H1 (cell line): Measurements from ENCODE around the gene DNAJC21. TPM values are rescaled to one million over a fixed set of nuclear protein-coding genes. Genes with fewer than 3 reads are reported as not detected.

Source experiments
- BCL11A ChIP-seq, 2 experiments: IDR thresholded peaks; one replicate each; pipeline ENCODE4 v1.6.1; 2011; ENCODE audit warnings: low read depth in 2 of 2, low read length in 2 of 2, mild to moderate bottlenecking in 2 of 2
- EP300 ChIP-seq, 2 experiments: IDR thresholded peaks; 1 replicate in 1 of 2; 2 replicates in 1 of 2; pipeline ENCODE4 v1.6.1; 2011 to 2012; ENCODE audit warnings: low read depth in 2 of 2, low read length in 2 of 2, mild to moderate bottlenecking in 2 of 2, borderline replicate concordance in 1 of 2, inconsistent platforms in 1 of 2, moderate library complexity in 1 of 2
- JUND ChIP-seq: IDR thresholded peaks from 2 replicates; pipeline ENCODE4 v1.6.1; 2011; ENCODE audit warnings: mild to moderate bottlenecking, improper control_type of control experiment, low read length
- POLR2A ChIP-seq, 2 experiments: IDR thresholded peaks; 1 replicate in 1 of 2; 2 replicates in 1 of 2; pipeline ENCODE4 v1.6.1; 2011; ENCODE audit warnings: low read depth in 2 of 2, low read length in 2 of 2, mild to moderate bottlenecking in 2 of 2; ENCODE audit errors: control extremely low read depth in 1 of 2
- RAD21 ChIP-seq, 2 experiments: IDR thresholded peaks in 1 of 2; conservative IDR thresholded peaks in 1 of 2; 2 replicates each; pipeline ENCODE4 v1.6.1; 2011; ENCODE audit warnings: low read depth in 2 of 2, low read length in 2 of 2, improper control_type of control experiment in 1 of 2, inconsistent platforms in 1 of 2, mild to moderate bottlenecking in 1 of 2, moderate library complexity in 1 of 2
- SP1 ChIP-seq: IDR thresholded peaks from 2 replicates; pipeline ENCODE4 v1.6.1; 2011; ENCODE audit warnings: low read depth, low read length
- SP2 ChIP-seq: IDR thresholded peaks from 2 replicates; pipeline ENCODE4 v1.6.1; 2012; ENCODE audit warnings: mild to moderate bottlenecking, low read length, inconsistent platforms
- YY1 ChIP-seq: IDR thresholded peaks from 2 replicates; pipeline ENCODE4 v1.6.1; 2011; ENCODE audit warnings: low read depth, mild to moderate bottlenecking, low read length
- polyA plus RNA-seq, 7 experiments: library from polyadenylated mRNA; depleted of rRNA in 3 of 7; stranded (reverse) in 5 of 7; unstranded in 2 of 7; fragments of >200 nt in 5 of 7; fragments of 200-250 nt in 2 of 7; gene quantifications; 1 replicate in 5 of 7; 2 replicates in 1 of 7; 4 replicates in 1 of 7; pipeline versions ENCODE4 v1.2.1 to v1.2.3, GENCODE V29; 2011 to 2013; ENCODE audit warnings: missing spikeins in 2 of 7, mixed read lengths in 2 of 7
- total RNA-seq: library from RNA; stranded (reverse); fragmentation: NEBNext Ultra II Directional; extraction: Animal tissue kit (Norgen Biotek cat#: 25700); gene quantifications from 2 replicates; pipeline ENCODE4 v1.2.1, GENCODE V29; 2021
- TF ChIP-seq, protein P1 (sequence below): fragments of 300-600 bp; sonication (generic); IDR thresholded peaks from 2 replicates; pipeline ENCODE4 v1.7.1; 2012; ENCODE audit warnings: low read length, moderate library complexity, mild to moderate bottlenecking, inconsistent platforms; ENCODE audit not compliant: insufficient replicate concordance
- TF ChIP-seq, protein P2 (sequence below): IDR thresholded peaks from 2 replicates; pipeline ENCODE4 v1.6.1; 2012; ENCODE audit warnings: inconsistent platforms

Gene DNAJC21
- total and polyA plus RNA-seq, 2 of the 8 experiments (the other 6 are each of a cell fraction or from before 2014, with no cell fraction given), result 5.1 to 47.5 TPM

DNA sequence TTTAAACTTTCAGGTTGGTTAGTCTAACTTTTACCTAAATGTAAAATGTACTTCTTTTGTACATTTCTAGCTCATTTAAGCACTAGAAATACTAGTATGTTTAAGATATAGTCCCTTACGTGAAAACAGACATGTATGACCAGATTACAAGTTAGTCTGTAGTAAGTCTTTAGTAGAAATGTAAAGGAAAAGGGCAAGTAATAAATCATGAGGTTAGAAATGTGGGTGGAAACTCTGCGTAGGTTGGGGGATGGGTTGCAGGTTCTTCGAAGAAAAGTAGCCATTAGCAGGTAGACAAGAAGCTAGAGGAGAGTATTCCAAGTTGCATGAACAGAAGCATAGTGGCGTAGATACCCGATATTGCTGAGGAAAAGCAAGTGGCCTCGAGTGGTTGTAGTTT, 36.9 kb upstream of the DNAJC21 start (continued):
- TF ChIP-seq, protein P1, sequence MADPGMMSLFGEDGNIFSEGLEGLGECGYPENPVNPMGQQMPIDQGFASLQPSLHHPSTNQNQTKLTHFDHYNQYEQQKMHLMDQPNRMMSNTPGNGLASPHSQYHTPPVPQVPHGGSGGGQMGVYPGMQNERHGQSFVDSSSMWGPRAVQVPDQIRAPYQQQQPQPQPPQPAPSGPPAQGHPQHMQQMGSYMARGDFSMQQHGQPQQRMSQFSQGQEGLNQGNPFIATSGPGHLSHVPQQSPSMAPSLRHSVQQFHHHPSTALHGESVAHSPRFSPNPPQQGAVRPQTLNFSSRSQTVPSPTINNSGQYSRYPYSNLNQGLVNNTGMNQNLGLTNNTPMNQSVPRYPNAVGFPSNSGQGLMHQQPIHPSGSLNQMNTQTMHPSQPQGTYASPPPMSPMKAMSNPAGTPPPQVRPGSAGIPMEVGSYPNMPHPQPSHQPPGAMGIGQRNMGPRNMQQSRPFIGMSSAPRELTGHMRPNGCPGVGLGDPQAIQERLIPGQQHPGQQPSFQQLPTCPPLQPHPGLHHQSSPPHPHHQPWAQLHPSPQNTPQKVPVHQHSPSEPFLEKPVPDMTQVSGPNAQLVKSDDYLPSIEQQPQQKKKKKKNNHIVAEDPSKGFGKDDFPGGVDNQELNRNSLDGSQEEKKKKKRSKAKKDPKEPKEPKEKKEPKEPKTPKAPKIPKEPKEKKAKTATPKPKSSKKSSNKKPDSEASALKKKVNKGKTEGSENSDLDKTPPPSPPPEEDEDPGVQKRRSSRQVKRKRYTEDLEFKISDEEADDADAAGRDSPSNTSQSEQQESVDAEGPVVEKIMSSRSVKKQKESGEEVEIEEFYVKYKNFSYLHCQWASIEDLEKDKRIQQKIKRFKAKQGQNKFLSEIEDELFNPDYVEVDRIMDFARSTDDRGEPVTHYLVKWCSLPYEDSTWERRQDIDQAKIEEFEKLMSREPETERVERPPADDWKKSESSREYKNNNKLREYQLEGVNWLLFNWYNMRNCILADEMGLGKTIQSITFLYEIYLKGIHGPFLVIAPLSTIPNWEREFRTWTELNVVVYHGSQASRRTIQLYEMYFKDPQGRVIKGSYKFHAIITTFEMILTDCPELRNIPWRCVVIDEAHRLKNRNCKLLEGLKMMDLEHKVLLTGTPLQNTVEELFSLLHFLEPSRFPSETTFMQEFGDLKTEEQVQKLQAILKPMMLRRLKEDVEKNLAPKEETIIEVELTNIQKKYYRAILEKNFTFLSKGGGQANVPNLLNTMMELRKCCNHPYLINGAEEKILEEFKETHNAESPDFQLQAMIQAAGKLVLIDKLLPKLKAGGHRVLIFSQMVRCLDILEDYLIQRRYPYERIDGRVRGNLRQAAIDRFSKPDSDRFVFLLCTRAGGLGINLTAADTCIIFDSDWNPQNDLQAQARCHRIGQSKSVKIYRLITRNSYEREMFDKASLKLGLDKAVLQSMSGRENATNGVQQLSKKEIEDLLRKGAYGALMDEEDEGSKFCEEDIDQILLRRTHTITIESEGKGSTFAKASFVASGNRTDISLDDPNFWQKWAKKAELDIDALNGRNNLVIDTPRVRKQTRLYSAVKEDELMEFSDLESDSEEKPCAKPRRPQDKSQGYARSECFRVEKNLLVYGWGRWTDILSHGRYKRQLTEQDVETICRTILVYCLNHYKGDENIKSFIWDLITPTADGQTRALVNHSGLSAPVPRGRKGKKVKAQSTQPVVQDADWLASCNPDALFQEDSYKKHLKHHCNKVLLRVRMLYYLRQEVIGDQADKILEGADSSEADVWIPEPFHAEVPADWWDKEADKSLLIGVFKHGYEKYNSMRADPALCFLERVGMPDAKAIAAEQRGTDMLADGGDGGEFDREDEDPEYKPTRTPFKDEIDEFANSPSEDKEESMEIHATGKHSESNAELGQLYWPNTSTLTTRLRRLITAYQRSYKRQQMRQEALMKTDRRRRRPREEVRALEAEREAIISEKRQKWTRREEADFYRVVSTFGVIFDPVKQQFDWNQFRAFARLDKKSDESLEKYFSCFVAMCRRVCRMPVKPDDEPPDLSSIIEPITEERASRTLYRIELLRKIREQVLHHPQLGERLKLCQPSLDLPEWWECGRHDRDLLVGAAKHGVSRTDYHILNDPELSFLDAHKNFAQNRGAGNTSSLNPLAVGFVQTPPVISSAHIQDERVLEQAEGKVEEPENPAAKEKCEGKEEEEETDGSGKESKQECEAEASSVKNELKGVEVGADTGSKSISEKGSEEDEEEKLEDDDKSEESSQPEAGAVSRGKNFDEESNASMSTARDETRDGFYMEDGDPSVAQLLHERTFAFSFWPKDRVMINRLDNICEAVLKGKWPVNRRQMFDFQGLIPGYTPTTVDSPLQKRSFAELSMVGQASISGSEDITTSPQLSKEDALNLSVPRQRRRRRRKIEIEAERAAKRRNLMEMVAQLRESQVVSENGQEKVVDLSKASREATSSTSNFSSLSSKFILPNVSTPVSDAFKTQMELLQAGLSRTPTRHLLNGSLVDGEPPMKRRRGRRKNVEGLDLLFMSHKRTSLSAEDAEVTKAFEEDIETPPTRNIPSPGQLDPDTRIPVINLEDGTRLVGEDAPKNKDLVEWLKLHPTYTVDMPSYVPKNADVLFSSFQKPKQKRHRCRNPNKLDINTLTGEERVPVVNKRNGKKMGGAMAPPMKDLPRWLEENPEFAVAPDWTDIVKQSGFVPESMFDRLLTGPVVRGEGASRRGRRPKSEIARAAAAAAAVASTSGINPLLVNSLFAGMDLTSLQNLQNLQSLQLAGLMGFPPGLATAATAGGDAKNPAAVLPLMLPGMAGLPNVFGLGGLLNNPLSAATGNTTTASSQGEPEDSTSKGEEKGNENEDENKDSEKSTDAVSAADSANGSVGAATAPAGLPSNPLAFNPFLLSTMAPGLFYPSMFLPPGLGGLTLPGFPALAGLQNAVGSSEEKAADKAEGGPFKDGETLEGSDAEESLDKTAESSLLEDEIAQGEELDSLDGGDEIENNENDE, result no peak
- TF ChIP-seq SP2 (no peak), EP300 (IDR thresholded peaks at IDR 0.05; ENCODE audit: borderline replicate concordance in 1 of 2, low read depth in 2 of 2, low read length in 2 of 2) (no peak), BCL11A (IDR thresholded peaks at IDR 0.05; ENCODE audit: low read depth in 2 of 2, low read length in 2 of 2) (no peak), POLR2A (IDR thresholded peaks at IDR 0.05; ENCODE audit: control extremely low read depth in 1 of 2, low read depth in 2 of 2, low read length in 2 of 2) (no peak), RAD21 (IDR thresholded peaks at IDR 0.05 in 1 of 2, conservative IDR thresholded peaks at IDR 0.05 in 1 of 2; ENCODE audit: low read depth in 2 of 2, low read length in 2 of 2) (no peak), JUND (no peak), YY1 (no peak), SP1 (no peak)
- TF ChIP-seq, protein P2, sequence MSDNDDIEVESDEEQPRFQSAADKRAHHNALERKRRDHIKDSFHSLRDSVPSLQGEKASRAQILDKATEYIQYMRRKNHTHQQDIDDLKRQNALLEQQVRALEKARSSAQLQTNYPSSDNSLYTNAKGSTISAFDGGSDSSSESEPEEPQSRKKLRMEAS, result no peak
